BE2C (cell line): Measurements from ENCODE around the gene TRAF1.

ENCODE experiments used
- DNase-seq: peaks from one replicate; pipeline ENCODE4 v3.0.0-alpha.2; 2020
- H3K27me3 ChIP-seq: fragments of 250-450 bp; sonication (Bioruptor Pico); 2 replicates; pipeline ENCODE4 v1.5.1; 2020; ENCODE audit warnings: mild to moderate bottlenecking
- H3K36me3 ChIP-seq: fragments of 250-450 bp; sonication (Bioruptor Pico); 2 replicates; pipeline ENCODE4 v1.5.1; 2020; ENCODE audit warnings: mild to moderate bottlenecking
- H3K4me1 ChIP-seq: fragments of 250-450 bp; sonication (Bioruptor Pico); 2 replicates; pipeline ENCODE4 v1.5.1; 2020
- H3K4me3 ChIP-seq: 2 replicates; pipeline ENCODE4 v1.5.1; 2011; ENCODE audit warnings: low read depth, low read length
- H3K9me3 ChIP-seq: fragments of 250-450 bp; sonication (Bioruptor Pico); 2 replicates; pipeline ENCODE4 v1.5.1; 2020
- TF ChIP-seq, protein P1 (sequence below): IDR thresholded peaks from 2 replicates; pipeline ENCODE4 v1.5.1; 2012; ENCODE audit warnings: mild to moderate bottlenecking, low read depth, low read length

Gene TRAF1

DNA sequence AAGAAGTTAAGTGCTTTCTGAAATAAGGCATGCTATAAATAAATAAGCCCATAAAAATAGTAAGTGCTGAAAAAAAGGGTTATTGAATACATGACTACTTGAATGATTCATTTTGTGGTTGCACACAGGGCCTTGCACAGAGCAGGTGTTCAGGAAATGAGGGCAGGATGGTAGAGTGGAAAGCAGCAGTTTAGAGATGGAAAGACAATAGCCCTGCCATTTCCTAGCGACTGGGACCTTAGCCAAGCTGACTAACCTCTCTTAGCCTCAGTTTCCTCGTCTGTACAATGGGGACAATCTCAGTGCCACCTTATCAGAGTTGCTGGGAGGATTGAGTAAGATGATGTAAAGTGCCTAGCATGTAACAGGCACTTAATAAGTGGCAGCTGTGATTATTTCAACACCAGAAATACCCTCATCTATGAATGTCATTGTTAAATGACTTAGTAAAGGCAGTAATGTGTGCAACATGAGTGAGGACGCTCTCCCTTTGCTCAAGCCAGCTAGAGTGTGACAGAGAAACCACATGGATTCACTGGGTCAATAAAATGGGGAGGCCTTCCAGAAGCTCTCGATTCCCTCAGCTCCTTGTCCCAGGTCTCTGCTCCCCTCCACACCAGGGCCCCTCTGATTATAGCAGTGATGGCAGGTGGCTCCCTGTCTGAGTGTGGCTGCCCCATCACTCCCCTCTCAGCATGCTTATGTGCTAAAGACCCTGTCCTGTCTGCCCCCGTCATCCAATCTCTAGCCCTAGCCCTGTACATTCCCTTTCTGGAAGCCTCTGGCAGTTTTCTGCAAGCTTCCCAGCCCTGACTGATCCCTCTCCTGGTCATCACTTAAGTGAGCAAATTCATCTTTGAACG, 33.6 kb downstream of the TRAF1 start:
- DNase-seq = no peak
- H3K27me3 ChIP-seq = no peaks in the 10 kb centered on the region
- no peaks in the 10 kb centered on the region for H3K9me3 ChIP-seq
- TF ChIP-seq, protein P1, sequence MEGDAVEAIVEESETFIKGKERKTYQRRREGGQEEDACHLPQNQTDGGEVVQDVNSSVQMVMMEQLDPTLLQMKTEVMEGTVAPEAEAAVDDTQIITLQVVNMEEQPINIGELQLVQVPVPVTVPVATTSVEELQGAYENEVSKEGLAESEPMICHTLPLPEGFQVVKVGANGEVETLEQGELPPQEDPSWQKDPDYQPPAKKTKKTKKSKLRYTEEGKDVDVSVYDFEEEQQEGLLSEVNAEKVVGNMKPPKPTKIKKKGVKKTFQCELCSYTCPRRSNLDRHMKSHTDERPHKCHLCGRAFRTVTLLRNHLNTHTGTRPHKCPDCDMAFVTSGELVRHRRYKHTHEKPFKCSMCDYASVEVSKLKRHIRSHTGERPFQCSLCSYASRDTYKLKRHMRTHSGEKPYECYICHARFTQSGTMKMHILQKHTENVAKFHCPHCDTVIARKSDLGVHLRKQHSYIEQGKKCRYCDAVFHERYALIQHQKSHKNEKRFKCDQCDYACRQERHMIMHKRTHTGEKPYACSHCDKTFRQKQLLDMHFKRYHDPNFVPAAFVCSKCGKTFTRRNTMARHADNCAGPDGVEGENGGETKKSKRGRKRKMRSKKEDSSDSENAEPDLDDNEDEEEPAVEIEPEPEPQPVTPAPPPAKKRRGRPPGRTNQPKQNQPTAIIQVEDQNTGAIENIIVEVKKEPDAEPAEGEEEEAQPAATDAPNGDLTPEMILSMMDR = no peak
- no peaks in the 10 kb centered on the region for H3K36me3 ChIP-seq
- no peaks in the 10 kb centered on the region for H3K4me1 ChIP-seq
- H3K4me3 ChIP-seq = no peak overlapping the region

DNA sequence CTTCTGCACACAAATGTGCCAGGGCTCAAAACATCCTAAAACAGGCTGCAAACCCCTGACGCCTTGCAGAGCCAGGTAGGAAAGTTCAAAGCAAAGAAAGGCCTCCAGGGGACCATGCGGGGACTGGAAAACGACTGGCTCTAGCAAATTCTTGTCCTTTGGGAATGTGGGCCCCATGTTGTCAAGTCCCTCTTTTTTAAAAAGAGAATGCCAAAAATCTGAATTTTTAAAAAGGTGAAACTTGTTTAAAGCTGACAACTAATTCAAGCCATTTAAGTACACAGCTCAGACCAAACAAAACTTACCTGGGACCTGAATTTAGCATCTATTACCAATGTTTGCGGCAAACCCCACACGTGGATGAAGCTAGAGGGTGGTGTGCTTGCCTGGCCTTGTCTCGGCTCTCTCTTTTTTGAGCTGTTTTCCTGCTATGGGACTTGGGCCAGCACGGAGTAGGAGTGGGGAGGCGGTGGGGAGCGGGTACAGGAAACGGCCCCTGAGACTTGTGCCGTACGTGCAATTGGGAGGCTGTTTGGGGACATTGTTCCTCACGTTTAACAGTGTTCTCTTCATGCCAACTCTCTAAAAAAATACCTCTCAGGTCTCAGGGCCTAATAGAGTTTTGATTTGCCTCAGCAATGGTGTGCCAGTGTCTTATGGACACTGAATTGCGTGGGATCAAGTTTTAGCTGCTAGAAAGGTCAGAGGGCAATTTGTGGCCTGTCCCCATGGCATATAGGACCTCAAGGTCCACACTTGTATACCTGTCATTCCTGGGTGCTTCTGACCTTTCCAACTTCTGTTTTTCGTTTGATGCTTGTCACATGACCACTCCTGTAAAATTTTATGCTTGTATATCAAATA, 34.5 kb downstream of the TRAF1 start:
- no peaks in the 10 kb centered on the region for H3K9me3 ChIP-seq
- H3K4me3 ChIP-seq = no peak overlapping the region
- TF ChIP-seq, protein P1 = no peak
- no peaks in the 10 kb centered on the region for H3K36me3 ChIP-seq
- DNase-seq = no peak
- no peaks in the 10 kb centered on the region for H3K4me1 ChIP-seq
- H3K27me3 ChIP-seq = no peaks in the 10 kb centered on the region

GRCh38 chr9:120891245-120891883, 35.2 kb downstream of the TRAF1 start:
- no peaks in the 10 kb centered on the region for H3K4me1 ChIP-seq
- H3K9me3 ChIP-seq = no peaks in the 10 kb centered on the region; the same call in 1 of the 2 replicates
- H3K27me3 ChIP-seq = no peaks in the 10 kb centered on the region
- DNase-seq = no peak
- no peaks in the 10 kb centered on the region for H3K36me3 ChIP-seq
- TF ChIP-seq, protein P1 = no peak
- no peak overlapping the region for H3K4me3 ChIP-seq

GRCh38 chr9:120890320-120891244, 36.0 kb downstream of the TRAF1 start:
- TF ChIP-seq, protein P1 = no peak
- DNase-seq = no peak
- H3K4me3 ChIP-seq = no peak overlapping the region
- no peaks in the 10 kb centered on the region; the same call in 1 of the 2 replicates for H3K9me3 ChIP-seq
- H3K36me3 ChIP-seq = no peaks in the 10 kb centered on the region
- no peaks in the 10 kb centered on the region for H3K4me1 ChIP-seq
- no peaks in the 10 kb centered on the region for H3K27me3 ChIP-seq

DNA sequence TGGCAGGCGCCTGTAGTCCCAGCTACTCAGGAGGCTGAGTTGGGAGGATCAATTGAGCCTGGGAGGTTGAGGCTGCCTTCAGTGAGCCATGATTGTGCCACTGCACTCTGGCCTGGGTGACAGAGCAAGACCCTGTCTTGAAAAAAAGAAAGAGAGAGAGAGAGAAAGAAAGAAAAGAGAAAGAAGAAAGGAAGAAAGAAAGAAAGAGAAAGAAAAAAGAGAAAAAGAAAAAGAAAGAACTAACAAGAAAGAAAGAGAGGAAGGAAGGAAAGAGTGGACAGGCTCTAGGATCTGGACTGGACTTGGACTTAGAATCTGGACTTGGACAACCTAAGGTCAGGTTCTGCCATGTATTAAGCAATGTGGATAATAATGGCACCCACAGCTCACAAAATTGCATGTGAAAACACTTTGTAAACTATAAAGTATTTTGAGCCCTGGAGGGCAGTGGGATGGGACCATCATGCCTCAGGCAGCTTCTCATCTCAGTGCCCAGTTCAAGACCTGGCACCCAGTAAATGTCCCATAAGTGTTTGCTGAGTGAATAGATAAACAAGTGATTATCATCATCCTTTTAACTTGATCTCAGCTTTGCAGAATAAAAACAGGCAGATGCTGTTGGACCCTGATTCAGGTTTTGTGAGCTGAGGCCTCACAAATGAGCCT, 36.9 kb downstream of the TRAF1 start:
- no peak for DNase-seq
- Histone ChIP-seq H3K4me3 (no peak overlapping the region), H3K9me3 (no peaks in the 10 kb centered on the region; the same call in 1 of the 2 replicates), H3K27me3 (no peaks in the 10 kb centered on the region), H3K4me1 (no peaks in the 10 kb centered on the region), H3K36me3 (no peaks in the 10 kb centered on the region)
- TF ChIP-seq, protein P1 = no peak
